ENCODE measurements around the gene ROBO2. TPM values are rescaled to one million over a fixed set of nuclear protein-coding genes. Genes with fewer than 3 reads are reported as not detected.

Gene ROBO2
- total and polyA plus RNA-seq, 10 donors: 0.41 to 14.8 (median 5.2) TPM

DNA sequence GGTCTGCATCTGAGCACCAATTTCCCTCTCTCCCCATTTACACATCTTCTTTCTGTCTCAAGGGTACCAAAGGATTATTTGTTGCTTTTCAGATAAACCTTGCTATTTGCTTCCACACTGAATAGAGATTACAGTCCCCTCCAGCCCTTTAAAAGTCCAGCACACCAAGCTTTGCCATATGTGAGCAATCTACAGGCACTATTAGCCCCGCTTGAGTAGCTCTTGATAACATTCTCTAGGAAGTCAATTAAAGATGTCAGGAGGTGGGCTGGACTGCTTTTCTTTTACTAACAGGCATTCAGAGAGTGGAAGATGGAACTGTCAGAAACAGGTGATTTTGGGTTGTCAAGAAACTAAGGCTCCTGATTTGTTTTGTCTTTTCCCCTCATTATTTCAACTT lies 417.0 kb downstream of the ROBO2 start:
- TF ChIP-seq, protein P1, sequence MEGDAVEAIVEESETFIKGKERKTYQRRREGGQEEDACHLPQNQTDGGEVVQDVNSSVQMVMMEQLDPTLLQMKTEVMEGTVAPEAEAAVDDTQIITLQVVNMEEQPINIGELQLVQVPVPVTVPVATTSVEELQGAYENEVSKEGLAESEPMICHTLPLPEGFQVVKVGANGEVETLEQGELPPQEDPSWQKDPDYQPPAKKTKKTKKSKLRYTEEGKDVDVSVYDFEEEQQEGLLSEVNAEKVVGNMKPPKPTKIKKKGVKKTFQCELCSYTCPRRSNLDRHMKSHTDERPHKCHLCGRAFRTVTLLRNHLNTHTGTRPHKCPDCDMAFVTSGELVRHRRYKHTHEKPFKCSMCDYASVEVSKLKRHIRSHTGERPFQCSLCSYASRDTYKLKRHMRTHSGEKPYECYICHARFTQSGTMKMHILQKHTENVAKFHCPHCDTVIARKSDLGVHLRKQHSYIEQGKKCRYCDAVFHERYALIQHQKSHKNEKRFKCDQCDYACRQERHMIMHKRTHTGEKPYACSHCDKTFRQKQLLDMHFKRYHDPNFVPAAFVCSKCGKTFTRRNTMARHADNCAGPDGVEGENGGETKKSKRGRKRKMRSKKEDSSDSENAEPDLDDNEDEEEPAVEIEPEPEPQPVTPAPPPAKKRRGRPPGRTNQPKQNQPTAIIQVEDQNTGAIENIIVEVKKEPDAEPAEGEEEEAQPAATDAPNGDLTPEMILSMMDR (IDR thresholded peaks at IDR 0.05 in 8 of 11, conservative IDR thresholded peaks at IDR 0.05 in 3 of 11): no peak
- TF ChIP-seq POLR2A (IDR thresholded peaks at IDR 0.05): no peak
- no peak for TF ChIP-seq POLR2AphosphoS5 (IDR thresholded peaks at IDR 0.05)
- Histone ChIP-seq H3K27me3 (replicated peaks in 1 of 7) (no peaks in the 10 kb centered on the region), H3K4me1 (no peaks in the 10 kb centered on the region), H3K36me3 (no peaks in the 10 kb centered on the region), H3K27ac (no peak overlapping the region), H3K9me3 (peaks cover 0 to 8% (median 0%) of the 10 kb centered on the region in 8 donors), H3K4me3 (no peak overlapping the region)
- no peak for DNase-seq
- WGBS, 5 donors: 73 to 89% (median 78%) methylated on average over 1 of the region's 1 CpG
- intact Hi-C loops (cut with DNase I; ENCODE audit: low total_unique reads): no loop called here

DNA sequence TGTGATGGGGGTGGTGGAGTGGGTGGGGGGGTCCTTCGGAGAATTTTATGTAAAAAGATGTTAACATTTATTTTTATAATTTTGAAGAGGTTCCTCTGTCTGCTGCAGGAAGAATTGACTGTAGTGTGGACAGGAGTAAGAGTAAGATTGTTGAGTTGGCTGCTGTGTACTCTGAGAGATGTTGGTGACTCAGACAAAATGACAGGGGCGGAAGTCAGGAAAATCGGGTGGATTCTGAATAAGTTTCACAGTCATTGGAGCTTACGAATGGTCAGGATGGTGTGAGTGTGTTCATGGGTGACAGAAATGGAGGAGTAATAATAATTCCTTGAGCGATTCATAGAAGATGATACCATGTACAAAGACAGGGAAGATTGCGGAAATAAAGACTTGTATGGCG lies 420.0 kb downstream of the ROBO2 start:
- no peak for TF ChIP-seq POLR2AphosphoS5 (IDR thresholded peaks at IDR 0.05)
- intact Hi-C loops (cut with DNase I; ENCODE audit: low total_unique reads): no loop called here
- H3K27ac ChIP-seq: no peak overlapping the region
- H3K27me3 ChIP-seq (replicated peaks in 1 of 7): no peaks in the 10 kb centered on the region
- H3K9me3 ChIP-seq: peaks cover 0 to 3% (median 0%) of the 10 kb centered on the region in 8 donors
- WGBS, 5 donors: 87 to 91% (median 88%) methylated on average over 7 of the region's 7 CpGs
- no peaks in the 10 kb centered on the region for H3K4me1 ChIP-seq
- DNase-seq: no peak
- no peak overlapping the region for H3K4me3 ChIP-seq
- no peaks in the 10 kb centered on the region for H3K36me3 ChIP-seq

DNA sequence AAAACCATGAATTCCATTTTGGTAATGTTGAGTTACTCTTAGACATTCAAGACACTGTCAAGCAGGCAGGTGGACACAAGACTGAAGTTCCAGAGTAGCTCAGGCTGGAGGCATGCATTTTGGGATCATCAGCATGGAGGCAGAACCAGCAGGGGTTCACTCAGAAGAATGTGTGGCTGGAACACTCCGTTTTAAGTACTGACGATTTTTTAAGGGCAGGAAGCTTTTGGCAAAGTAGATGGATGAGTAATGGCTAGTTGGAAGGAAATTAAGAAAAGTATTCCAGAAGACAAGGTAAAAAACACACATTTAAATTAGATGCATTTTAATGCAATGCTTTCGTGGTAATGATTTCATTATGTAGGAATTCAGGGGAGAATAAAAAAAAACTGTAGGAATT lies 420.4 kb downstream of the ROBO2 start:
- no peak overlapping the region for H3K4me3 ChIP-seq
- 76 to 84% (median 78%) methylated on average over 3 of the region's 3 CpGs for WGBS, 5 donors
- H3K36me3 ChIP-seq: no peaks in the 10 kb centered on the region
- H3K4me1 ChIP-seq: no peaks in the 10 kb centered on the region
- H3K27ac ChIP-seq: no peak overlapping the region
- peaks cover 0 to 3% (median 0%) of the 10 kb centered on the region in 8 donors for H3K9me3 ChIP-seq
- no peaks in the 10 kb centered on the region for H3K27me3 ChIP-seq (replicated peaks in 1 of 7)
- TF ChIP-seq, protein P1 (IDR thresholded peaks at IDR 0.05 in 8 of 11, conservative IDR thresholded peaks at IDR 0.05 in 3 of 11): no peak
- TF ChIP-seq POLR2A (IDR thresholded peaks at IDR 0.05) (no peak), POLR2AphosphoS5 (IDR thresholded peaks at IDR 0.05) (no peak)
- intact Hi-C loops (cut with DNase I; ENCODE audit: low total_unique reads): no loop called here
- DNase-seq: no peak

DNA sequence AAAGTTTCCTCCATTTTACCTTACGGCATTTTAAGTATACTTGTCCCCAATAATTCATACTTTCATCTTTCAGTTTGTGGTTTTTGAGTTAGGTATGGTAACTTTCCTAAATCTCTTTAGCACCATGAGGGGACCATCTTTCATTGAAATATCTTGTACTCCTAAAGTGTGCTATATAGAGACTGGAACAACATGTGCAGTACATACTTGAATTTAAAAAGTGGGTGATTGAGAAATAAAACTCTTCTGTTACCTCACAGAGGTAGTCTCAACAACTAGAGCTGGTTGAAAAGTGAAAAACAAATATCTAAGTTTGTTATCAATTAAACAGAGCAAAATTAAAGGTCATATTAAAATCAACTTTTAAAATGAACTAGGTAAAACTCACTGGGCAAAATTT lies 423.1 kb downstream of the ROBO2 start:
- no peak overlapping the region for H3K27ac ChIP-seq
- intact Hi-C loops (cut with DNase I; ENCODE audit: low total_unique reads): no loop called here
- no peak for TF ChIP-seq POLR2A (IDR thresholded peaks at IDR 0.05)
- TF ChIP-seq POLR2AphosphoS5 (IDR thresholded peaks at IDR 0.05): no peak
- TF ChIP-seq, protein P1 (IDR thresholded peaks at IDR 0.05 in 8 of 11, conservative IDR thresholded peaks at IDR 0.05 in 3 of 11): no peak
- H3K27me3 ChIP-seq (replicated peaks in 1 of 7): no peaks in the 10 kb centered on the region
- no peak overlapping the region for H3K4me3 ChIP-seq
- H3K9me3 ChIP-seq: peaks cover 0 to 3% (median 0%) of the 10 kb centered on the region in 8 donors
- no peaks in the 10 kb centered on the region for H3K4me1 ChIP-seq
- 0 to 54% (median 0%) methylated on average over 1 of the region's 1 CpG for WGBS, 5 donors
- no peaks in the 10 kb centered on the region for H3K36me3 ChIP-seq
- no peak for DNase-seq
